ENCODE measurements around the gene MPZL1. TPM values are rescaled to one million over a fixed set of nuclear protein-coding genes. Genes with fewer than 3 reads are reported as not detected.
A peak's percentile ranks its signal among the peaks of the same experiment; 100 is the strongest.

The MPZL1 gene
- total and polyA plus RNA-seq, 2 of the 13 experiments (the other 11 are each of a cell fraction or from before 2014, with no cell fraction given), result 38.0 to 68.7 TPM

DNA sequence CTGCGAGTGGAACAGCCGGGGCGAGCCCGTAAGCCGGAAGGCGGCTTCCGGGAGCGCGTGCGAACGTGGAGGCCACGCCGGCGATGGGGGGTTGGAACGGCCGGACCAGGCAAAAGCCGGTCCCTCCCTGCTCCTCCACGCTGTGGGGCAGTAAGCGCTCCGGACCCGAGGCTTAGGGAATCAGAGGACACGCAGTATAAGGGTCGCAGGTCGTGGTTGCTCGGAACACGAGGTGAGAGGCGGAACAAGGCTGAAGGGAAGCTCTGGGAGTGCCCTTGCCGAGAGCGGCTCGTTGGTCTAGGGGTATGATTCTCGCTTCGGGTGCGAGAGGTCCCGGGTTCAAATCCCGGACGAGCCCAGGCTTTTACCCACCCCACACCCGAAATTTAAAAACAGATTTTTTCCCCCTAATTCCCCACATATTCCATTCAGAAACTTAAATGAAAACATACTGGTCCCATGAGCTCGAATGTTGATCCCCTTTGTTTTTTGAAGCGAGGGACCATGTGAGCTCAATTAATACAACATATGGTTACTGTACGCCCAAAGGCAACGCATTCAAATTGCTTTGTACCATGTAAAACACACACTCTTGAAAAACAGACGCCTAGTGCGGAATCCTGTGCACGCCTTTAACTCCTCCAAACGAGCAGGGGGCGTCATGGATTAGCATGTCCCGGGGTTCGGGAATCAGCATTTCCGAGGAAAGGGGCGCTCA, 7.2 kb upstream of the MPZL1 start (continued):
- TF ChIP-seq, protein P1, sequence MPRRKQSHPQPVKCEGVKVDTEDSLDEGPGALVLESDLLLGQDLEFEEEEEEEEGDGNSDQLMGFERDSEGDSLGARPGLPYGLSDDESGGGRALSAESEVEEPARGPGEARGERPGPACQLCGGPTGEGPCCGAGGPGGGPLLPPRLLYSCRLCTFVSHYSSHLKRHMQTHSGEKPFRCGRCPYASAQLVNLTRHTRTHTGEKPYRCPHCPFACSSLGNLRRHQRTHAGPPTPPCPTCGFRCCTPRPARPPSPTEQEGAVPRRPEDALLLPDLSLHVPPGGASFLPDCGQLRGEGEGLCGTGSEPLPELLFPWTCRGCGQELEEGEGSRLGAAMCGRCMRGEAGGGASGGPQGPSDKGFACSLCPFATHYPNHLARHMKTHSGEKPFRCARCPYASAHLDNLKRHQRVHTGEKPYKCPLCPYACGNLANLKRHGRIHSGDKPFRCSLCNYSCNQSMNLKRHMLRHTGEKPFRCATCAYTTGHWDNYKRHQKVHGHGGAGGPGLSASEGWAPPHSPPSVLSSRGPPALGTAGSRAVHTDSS (CRISPR knock-in tag; conservative IDR thresholded peaks at IDR 0.05), result 0 out of 2 replicates have a peak, but pooled peaks have one; percentile 90
- no peak for TF ChIP-seq SRF (IDR thresholded peaks at IDR 0.05; ENCODE audit: low read depth, low read length)
- no peak for TF ChIP-seq PTBP1 (IDR thresholded peaks at IDR 0.05; ENCODE audit: low read depth, low read length, poor library complexity, severe bottlenecking)
- TF ChIP-seq SATB2 (CRISPR knock-in tag; IDR thresholded peaks at IDR 0.05), result no peak
- peak; percentile 41; the same call in 1 of the 2 replicates for TF ChIP-seq HNF4A (CRISPR knock-in tag; IDR thresholded peaks at IDR 0.05)
- TF ChIP-seq, protein P2, sequence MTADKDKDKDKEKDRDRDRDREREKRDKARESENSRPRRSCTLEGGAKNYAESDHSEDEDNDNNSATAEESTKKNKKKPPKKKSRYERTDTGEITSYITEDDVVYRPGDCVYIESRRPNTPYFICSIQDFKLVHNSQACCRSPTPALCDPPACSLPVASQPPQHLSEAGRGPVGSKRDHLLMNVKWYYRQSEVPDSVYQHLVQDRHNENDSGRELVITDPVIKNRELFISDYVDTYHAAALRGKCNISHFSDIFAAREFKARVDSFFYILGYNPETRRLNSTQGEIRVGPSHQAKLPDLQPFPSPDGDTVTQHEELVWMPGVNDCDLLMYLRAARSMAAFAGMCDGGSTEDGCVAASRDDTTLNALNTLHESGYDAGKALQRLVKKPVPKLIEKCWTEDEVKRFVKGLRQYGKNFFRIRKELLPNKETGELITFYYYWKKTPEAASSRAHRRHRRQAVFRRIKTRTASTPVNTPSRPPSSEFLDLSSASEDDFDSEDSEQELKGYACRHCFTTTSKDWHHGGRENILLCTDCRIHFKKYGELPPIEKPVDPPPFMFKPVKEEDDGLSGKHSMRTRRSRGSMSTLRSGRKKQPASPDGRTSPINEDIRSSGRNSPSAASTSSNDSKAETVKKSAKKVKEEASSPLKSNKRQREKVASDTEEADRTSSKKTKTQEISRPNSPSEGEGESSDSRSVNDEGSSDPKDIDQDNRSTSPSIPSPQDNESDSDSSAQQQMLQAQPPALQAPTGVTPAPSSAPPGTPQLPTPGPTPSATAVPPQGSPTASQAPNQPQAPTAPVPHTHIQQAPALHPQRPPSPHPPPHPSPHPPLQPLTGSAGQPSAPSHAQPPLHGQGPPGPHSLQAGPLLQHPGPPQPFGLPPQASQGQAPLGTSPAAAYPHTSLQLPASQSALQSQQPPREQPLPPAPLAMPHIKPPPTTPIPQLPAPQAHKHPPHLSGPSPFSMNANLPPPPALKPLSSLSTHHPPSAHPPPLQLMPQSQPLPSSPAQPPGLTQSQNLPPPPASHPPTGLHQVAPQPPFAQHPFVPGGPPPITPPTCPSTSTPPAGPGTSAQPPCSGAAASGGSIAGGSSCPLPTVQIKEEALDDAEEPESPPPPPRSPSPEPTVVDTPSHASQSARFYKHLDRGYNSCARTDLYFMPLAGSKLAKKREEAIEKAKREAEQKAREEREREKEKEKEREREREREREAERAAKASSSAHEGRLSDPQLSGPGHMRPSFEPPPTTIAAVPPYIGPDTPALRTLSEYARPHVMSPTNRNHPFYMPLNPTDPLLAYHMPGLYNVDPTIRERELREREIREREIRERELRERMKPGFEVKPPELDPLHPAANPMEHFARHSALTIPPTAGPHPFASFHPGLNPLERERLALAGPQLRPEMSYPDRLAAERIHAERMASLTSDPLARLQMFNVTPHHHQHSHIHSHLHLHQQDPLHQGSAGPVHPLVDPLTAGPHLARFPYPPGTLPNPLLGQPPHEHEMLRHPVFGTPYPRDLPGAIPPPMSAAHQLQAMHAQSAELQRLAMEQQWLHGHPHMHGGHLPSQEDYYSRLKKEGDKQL (CRISPR knock-in tag; IDR thresholded peaks at IDR 0.05; ENCODE audit: low read depth), result no peak
- no peak for TF ChIP-seq FOXP1 (IDR thresholded peaks at IDR 0.05)
- TF ChIP-seq FOXP1 (CRISPR knock-in tag; IDR thresholded peaks at IDR 0.05), result peak; percentile 35; the same call in 1 of the 2 replicates
- TF ChIP-seq ZNF589 (CRISPR knock-in tag; conservative IDR thresholded peaks at IDR 0.05), result peak; percentile 96
- no peak; the same call in 1 of the 2 replicates for TF ChIP-seq ONECUT2 (CRISPR knock-in tag; IDR thresholded peaks at IDR 0.05)
- no peak for TF ChIP-seq ZNF569 (CRISPR knock-in tag; IDR thresholded peaks at IDR 0.05; ENCODE audit: borderline replicate concordance)
- TF ChIP-seq ZNF878 (CRISPR knock-in tag; IDR thresholded peaks at IDR 0.05), result 0 out of 2 replicates have a peak, but pooled peaks have one; percentile 29
- peak; percentile 63; the same call in 1 of the 2 replicates for TF ChIP-seq ZNF337 (CRISPR knock-in tag; IDR thresholded peaks at IDR 0.05; ENCODE audit: borderline replicate concordance, low read depth)
- no peak for TF ChIP-seq U2AF2 (IDR thresholded peaks at IDR 0.05; ENCODE audit: low read depth, low read length)
